Activated CD8-positive, alpha-beta memory T cell treated with anti-CD3 and anti-CD28 coated beads for 36 hours (primary cell): ENCODE measurements around the gene INTS6L. TPM values are rescaled to one million over a fixed set of nuclear protein-coding genes. Genes with fewer than 3 reads are reported as not detected.

Experiments
- CTCF ChIA-PET: fragments of 350-600 bp; sonication (Branson Sonifier 250); formaldehyde crosslinking; loops from one replicate; lab custom pipeline; 2021; ENCODE audit warnings: antibody characterized with exemption; lab: Charles Lee
- POLR2A ChIA-PET: fragments of 350-600 bp; sonication (Branson Sonifier 250); formaldehyde crosslinking; loops from one replicate; lab custom pipeline; 2021; ENCODE audit warnings: antibody characterized with exemption; lab: Charles Lee
- total RNA-seq, 2 experiments: library from RNA; stranded (reverse); gene quantifications; one replicate each; pipeline ENCODE4 v1.2.3, GENCODE V29; 2021

INTS6L gene
- total RNA-seq, 2 experiments from 2014 or later = 19.1 to 19.4 TPM

GRCh38 chrX:135521405-135522131 lies 1.1 kb downstream of the INTS6L start:
- CTCF ChIA-PET = no interaction called here
- POLR2A ChIA-PET = interaction anchor here (0.8 kb wide), 1 partner anchor 408 kb away, joined by 7 read pairs; no protein-coding TSS in a partner anchor

- CTCF ChIA-PET = no interaction called here
- POLR2A ChIA-PET = interaction anchor here (0.8 kb wide), 1 partner anchor 408 kb away, joined by 7 read pairs; no protein-coding TSS in a partner anchor
Measured at GRCh38 chrX:135522132-135522530, 1.7 kb downstream of the INTS6L start.

- ChIA-PET POLR2A (no interaction called here), CTCF (no interaction called here)
Measured at GRCh38 chrX:135522878-135523693, 2.6 kb downstream of the INTS6L start.

GRCh38 chrX:135528254-135528653 lies 7.8 kb downstream of the INTS6L start:
- POLR2A ChIA-PET = no interaction called here

GRCh38 chrX:135528756-135529155 lies 8.3 kb downstream of the INTS6L start:
- ChIA-PET POLR2A (no interaction called here), CTCF (no interaction called here)

More at GRCh38 chrX:135528254-135528653, 7.8 kb downstream of the INTS6L start:
- CTCF ChIA-PET = no interaction called here

- ChIA-PET CTCF (no interaction called here), POLR2A (no interaction called here)
Measured at GRCh38 chrX:135530097-135530496, 9.6 kb downstream of the INTS6L start.

GRCh38 chrX:135531813-135532212 lies 11.4 kb downstream of the INTS6L start:
- CTCF ChIA-PET = no interaction called here
- POLR2A ChIA-PET = no interaction called here

GRCh38 chrX:135535077-135535940 lies 14.8 kb downstream of the INTS6L start:
- CTCF ChIA-PET = interaction anchor here (1.0 kb wide), 1 partner anchor 15 kb away, joined by 3 read pairs; no protein-coding TSS in a partner anchor
- POLR2A ChIA-PET = no interaction called here

GRCh38 chrX:135536877-135537276 lies 16.4 kb downstream of the INTS6L start:
- POLR2A ChIA-PET = no interaction called here
- CTCF ChIA-PET = no interaction called here

- CTCF ChIA-PET = no interaction called here
- POLR2A ChIA-PET = no interaction called here
Measured at GRCh38 chrX:135541351-135541750, 20.9 kb downstream of the INTS6L start.

GRCh38 chrX:135543172-135543571 lies 22.7 kb downstream of the INTS6L start:
- POLR2A ChIA-PET = no interaction called here

GRCh38 chrX:135543924-135544323 lies 23.5 kb downstream of the INTS6L start:
- CTCF ChIA-PET = no interaction called here
- POLR2A ChIA-PET = no interaction called here

More at GRCh38 chrX:135543172-135543571, 22.7 kb downstream of the INTS6L start:
- CTCF ChIA-PET = no interaction called here

- ChIA-PET POLR2A (no interaction called here), CTCF (no interaction called here)
Measured at GRCh38 chrX:135544338-135544948, 24.0 kb downstream of the INTS6L start.

- CTCF ChIA-PET = interaction anchor here (0.5 kb wide), 1 partner anchor 59 kb away, joined by 3 read pairs; no protein-coding TSS in a partner anchor
- POLR2A ChIA-PET = no interaction called here
Measured at GRCh38 chrX:135547767-135548166, 27.3 kb downstream of the INTS6L start.

GRCh38 chrX:135549519-135549918 lies 29.1 kb downstream of the INTS6L start:
- ChIA-PET CTCF (no interaction called here), POLR2A (no interaction called here)

GRCh38 chrX:135556055-135556454 lies 35.6 kb downstream of the INTS6L start:
- ChIA-PET POLR2A (no interaction called here), CTCF (no interaction called here)

GRCh38 chrX:135557344-135557743 lies 36.9 kb downstream of the INTS6L start:
- CTCF ChIA-PET = no interaction called here
- POLR2A ChIA-PET = no interaction called here

- CTCF ChIA-PET = interaction anchor here (0.6 kb wide), 1 partner anchor 272 kb away, joined by 3 read pairs; no protein-coding TSS in a partner anchor
- POLR2A ChIA-PET = no interaction called here
Measured at GRCh38 chrX:135572436-135572835, 52.0 kb downstream of the INTS6L start.

- ChIA-PET CTCF (no interaction called here), POLR2A (no interaction called here)
Measured at GRCh38 chrX:135581496-135581895, 61.0 kb downstream of the INTS6L start.
